Measurements from ENCODE around the gene BNC2.
A peak's percentile ranks its signal among the peaks of the same experiment; 100 is the strongest.

The BNC2 gene

DNA sequence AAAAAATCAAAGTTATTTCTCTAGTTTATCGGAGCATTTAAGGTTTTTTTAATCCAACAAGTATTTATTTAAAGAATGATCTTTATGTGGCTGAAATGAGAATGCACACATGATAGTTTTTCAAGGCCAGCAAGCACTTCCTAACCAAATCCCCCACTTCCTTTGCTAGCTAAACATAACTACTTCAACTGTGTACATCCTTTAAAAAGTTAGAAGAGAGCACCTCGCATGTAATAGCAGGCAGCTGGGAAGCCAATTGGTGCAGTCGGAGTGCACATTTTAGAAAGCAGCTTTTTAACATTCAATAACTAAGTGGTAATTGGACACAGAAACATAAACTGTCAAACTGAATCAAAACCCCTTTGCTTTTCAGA is 245.7 kb downstream of the BNC2 start:
- no peak for DNase-seq

DNA sequence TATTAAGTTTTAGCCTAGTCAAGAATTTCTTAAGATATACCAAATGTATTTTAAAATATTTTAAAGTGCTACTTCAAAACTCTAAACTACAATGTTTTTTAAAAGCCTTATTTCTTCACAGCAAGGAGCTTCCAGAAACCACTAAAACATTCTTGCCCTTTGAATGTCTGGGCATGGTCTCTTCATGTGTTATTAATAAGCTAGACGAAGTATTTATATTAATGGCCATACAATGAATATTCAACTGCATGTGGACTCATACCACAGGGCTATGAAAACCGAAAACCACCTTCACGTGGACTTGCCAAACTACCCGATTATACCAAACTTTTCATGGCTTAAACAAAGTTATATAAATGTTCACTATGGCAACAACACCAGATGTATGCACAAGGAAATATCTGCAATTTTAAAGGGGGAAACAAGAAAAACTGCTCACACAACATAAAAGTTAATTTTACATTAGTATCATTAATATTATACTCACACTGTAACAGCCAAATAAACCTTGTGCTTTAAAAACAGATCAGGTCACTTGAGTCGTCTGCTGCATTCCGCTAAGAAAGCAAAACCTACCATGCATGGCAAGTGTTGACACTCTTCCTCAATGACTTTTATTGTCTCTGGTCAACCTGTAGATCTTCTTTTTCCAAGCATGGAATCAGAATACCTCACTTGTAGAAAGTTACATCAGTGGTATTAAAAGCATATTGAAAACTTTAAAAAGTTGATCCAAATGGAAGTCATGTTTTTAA is 246.3 kb downstream of the BNC2 start:
- DNase-seq, result peak; percentile 34

DNA sequence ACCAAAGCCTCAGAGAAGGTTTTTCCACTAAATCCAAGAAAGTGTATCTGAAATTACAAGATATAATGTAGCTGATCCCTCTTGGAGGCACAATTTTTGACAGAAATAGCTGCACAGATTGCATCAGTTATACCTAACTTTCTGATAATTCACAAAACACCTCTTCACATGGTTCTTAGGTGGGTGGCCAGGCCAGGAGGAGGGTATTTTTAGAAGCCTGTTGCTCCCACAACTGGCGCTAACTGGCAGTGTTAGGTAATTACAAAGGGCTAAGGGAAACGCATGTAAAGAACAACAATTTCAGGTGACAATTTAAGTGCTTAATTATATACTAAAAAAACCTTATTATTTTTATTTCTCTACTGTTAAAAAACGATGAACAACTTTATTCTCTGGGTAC is 247.9 kb downstream of the BNC2 start:
- DNase-seq, result no peak

DNA sequence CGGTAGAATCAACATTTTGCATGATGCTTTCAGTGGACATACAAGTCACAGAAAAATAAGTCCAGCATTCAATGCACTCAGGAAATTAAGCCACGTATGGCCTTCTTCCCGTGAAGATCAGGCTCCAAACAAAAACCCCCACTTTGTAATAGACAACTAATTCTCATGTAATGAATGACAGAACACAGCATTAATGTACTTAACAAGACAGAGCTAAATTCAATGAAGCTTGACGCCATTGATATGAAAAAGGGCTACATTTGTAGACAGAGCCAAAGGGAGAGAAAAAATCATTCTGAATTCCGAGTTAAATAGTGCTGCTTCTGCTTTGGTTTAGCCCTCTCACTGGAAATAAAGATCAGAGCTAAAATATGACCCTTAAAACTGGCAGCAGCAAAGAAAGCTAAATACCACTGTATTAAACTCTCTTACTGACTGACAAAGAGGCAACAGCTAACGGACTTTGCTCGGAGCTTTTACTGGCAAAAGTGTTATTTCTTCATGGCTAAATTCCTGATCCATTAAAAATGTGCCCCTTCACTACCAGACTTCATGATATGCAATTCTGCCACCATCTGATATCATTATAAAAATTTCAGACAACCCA is 250.5 kb downstream of the BNC2 start:
- peak; percentile 66 for DNase-seq

DNA sequence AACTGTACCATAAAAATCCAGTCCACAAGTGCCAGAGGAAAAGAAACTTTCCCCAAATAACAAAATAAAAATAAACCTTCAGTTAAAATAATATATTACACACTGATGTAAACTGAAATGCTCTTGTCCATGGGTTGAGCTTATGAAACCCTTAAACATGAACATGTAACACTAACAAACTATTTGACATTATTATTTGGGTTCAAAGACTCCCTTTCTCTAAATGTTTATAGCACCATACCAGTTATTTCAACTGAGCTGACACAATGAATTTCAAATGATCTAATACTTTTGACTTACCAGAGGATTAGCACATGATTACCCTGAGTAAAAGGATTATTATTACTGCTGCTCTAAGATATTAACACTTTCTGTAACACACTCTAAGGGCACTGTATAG is 251.1 kb downstream of the BNC2 start:
- no peak for DNase-seq

DNA sequence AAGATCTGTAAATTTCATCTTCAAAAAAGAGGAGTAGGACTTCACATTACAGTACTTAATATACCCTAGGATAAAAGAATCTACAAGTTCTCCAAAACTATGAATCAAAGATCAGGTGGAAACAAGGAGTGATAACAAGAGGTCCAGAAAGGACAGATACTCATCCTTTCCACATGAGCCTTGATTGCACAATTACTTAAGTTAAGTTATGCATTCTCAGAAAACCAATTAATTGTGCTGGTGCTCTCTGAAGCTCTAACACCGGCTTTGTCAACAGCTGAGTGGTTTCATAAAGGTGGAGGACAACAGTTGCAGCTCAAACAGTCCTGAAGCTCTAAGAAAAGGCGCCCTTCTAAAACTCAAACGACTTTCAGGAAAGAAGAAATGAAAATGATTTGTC is 251.9 kb downstream of the BNC2 start:
- no peak for DNase-seq

DNA sequence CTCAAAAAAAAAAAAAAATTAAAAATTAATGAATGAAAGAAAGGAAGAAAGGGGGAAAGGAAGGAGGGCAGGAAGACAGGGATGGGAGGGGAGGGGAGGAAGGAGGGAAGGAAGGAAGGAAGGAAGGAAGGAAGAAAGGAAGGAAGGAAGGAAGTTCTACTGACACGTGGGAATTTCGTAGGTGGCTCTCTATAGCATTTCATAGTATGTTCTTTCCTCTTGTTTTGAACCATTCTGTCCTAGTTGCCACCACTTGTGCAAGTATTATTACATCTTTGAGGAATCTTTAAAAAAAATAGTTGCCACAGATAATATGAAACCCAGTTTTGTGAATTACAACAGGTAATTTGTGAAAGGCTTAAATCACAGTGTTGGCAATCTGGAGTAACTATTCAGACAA is 253.8 kb downstream of the BNC2 start:
- no peak for DNase-seq

DNA sequence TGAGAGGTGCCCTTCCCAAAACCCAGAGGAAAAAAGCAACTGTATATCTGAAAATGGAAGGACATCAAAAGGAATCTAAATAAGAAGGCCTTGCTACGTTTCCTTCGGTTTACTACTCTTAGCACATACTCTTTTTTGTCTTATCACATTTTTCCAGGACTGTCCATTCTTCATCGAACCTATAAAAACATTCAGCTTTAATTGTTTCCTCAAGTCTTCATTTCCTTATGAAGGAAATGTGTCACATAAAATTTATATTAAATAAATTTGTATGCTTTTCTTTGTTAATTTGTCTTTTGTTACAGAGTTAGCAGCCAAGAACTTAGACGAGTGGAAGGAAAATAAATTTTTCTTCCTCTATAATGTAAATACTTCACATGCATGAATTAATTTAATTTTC is 255.0 kb downstream of the BNC2 start:
- no peak for DNase-seq

DNA sequence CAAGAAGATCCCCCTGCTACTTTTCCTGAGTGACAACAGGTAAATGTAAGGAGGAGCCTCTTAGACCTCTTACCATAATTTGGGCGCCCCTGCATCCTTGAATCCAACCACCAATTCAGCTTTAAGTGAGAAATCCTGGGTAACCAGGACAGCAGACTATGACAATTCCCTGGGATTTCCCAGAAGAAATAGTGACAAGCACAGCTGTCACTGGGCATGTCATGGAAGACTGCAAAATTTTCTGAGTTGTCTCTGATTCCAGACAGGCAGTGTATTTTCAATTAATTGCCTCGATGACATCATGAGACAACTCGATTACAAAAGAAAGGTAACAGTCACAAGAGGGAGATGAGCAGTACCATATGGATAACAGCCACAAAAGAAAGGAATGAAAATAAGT is 256.9 kb downstream of the BNC2 start:
- DNase-seq, result no peak

DNA sequence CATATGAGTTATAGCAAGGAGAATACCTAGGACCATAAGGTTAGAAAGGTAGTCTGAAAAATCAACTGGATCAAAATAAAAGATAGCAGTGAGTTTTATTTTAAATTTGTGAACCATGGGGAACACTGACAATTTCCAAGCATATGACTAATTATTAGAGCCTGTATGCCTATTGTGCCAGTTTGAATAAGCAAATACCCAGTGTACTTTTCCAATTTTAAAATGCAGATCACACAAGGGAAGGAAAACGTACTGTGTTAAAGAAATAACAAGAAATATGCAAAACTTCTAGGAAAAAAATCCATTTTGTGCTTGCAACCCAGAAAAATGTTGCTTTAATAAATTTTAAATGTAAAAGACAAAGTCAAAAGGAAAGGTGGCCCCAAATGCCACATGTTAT is 257.4 kb downstream of the BNC2 start:
- no peak for DNase-seq

DNA sequence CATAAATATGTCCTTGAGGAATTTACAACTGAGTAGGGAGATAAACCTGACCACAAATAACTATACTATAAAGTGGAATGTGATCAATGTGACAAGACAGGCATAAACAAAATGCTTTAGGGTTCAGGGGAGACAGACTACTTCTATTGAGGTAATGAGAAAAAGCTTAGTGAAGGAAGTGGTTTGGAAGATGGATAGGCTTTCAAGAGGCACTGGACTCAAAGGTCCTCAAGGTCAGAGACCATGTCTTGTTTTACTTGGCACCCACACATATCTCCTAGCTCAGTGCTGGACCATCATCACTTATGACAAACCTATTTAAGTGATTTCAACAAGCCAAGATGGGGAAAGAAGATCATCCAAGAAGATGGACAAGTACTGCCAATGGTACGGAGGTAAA is 257.8 kb downstream of the BNC2 start:
- no peak for DNase-seq

DNA sequence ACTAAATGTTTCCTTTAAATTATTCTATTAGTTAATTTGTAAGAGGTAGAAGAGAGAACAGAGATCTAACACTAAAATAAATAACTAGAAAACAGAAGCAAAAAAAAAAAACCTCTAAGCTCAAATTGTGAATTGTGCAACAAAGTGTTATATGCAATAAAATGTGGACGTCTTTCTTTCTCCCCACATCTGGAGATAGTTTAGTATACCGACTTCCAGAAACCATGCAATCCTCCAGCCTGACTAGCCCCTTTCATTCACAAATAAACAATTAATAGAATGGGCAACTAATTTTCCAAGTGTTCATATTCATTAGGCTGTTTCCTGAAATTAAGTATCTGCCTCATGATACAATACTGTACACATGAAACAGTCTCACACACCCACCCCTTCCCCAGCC is 258.5 kb downstream of the BNC2 start:
- no peak for DNase-seq

DNA sequence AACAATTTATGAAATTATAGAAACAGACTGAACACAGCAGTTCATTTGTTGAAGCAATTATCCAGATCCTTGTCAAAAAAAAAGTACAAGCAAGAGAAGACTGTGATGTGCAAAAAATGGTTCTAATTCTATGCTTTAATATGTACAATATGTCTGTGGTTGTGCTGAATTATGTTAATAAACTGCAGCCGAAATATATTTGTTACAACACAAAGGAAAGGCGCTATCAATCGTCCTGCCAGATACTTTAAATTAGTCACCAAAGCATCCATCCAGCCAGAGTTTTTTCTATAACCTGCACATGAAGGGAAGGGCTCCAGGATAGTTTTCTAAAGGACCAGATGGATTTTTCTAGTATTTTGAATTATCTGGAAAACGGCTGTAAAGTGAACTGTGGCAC is 259.5 kb downstream of the BNC2 start:
- DNase-seq, result no peak

DNA sequence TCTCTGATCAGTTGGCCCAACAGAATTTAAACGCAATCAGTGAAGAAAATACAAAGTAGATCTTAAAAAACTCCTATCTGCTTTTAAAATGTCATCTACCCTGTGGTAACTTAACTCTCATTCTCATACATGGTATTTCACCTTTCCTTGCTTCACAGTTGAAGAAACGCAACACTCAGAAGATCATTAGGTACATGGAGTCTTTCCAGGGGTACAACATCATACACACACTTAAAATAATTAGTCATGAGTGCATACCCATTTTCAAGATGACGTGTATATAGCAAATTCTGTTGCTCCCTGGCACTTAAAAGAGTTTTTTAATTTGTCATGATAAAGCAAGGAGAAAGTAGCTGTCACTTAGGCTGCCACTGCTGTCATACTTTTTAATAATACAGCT is 259.9 kb downstream of the BNC2 start:
- DNase-seq, result no peak

DNA sequence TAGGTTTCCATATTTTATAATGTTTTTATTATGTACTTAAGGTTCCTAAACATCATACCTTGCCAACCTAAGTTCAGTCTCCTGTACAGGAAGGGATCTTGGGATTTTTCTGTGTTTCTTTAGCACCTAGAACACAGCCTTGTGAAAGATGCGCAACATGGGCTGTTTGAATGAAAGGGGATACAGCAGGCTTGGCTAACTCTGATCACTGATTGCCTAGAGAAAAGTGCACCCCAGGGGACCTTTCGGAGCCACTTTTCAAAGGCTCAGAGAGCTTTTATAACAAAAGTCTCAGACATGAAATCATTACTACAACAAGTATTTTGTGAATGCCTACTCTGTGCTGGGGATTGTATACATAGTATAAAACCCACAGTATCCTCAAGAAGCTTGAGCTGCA is 261.6 kb downstream of the BNC2 start:
- DNase-seq, result no peak

DNA sequence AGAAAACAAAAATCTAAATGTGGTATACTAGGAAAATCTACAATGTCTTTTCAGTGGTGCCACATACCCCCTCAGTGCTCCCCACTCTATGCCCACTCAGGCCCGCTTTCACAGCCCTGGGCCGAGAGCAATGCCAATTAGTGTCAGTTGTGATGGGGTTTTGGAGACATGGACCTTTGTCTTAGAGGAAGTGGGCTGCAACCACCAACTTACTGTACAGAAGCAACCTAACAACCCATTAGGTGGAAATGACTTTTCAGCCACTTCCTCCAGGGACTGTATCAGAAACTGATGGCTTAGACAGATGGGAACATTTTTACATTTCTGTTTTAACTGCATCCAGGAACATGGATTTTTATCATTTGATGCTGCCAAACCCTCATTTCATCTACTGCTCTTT is 268.0 kb downstream of the BNC2 start:
- no peak for DNase-seq

DNA sequence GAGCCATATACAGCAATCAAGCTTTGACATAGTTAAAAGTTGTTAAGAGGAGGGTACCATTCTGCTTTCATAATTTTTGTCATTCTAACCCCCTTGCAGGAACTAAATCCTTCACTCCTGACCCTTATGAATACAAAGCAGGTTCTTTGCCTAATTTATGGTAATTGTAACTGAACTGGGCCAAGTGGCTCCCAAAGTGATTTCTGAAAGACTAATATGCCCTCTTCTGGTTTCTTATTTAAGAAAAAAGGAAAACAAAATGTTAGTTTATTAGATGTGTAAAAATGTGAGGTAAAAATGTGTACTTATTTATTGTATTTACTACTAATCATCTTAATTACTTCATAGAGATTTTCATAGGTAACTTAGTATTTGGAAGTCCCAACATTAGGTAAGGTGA is 268.5 kb downstream of the BNC2 start:
- DNase-seq, result no peak

DNA sequence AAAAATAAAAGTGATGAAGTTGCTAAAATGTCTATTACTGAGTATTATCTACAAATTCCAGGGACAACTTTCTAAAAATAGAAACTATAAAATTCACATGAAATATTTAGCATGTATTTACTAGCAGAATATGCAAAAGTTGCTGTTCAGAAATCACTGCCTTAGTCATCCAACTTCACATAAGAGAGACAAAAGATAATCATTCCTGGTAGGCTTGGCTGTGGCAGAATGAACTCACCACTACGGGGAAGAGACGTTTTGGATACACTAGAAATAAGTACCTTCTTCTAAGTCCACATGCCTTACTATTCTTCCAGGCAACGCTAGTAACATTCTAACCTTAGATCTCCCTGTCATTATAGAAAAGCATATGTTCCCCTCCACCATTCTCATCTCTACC is 272.2 kb downstream of the BNC2 start:
- DNase-seq, result no peak

DNA sequence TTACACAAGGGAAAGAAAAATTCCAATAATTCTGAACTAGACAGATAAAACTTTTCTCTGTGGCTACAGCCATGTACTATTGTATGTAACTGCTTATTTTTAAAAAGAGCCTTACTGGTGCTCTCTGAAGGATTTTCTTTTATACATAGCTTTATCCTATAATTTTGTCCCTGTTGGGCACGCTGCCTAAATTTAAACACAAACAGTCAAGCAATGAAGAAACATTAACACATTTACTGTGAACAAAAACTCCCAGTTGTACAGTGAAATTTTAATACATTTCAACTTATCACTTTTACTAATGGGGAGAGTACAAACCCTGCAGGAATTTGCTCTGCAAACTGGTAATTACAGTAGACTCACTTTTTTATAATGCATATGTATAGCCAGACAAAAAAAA is 273.3 kb downstream of the BNC2 start:
- DNase-seq, result no peak

DNA sequence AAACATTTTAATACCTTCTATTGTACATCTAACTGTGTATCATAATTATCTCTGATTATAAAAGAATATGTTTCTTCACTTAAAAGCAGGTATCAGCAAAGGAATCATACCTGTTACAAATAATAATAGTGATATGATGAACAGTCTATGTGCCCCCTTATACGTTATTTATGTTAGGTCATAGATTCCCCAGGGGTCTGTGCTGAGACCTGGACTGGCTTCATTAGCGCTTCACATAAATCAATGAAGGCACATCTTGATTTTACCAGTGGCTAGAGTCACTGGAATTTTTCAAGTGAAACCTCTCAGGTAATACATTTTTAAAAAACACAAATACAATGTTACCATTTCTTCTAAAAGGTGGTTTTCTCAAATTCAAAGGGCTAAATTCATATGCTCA is 275.2 kb downstream of the BNC2 start:
- no peak for DNase-seq

DNA sequence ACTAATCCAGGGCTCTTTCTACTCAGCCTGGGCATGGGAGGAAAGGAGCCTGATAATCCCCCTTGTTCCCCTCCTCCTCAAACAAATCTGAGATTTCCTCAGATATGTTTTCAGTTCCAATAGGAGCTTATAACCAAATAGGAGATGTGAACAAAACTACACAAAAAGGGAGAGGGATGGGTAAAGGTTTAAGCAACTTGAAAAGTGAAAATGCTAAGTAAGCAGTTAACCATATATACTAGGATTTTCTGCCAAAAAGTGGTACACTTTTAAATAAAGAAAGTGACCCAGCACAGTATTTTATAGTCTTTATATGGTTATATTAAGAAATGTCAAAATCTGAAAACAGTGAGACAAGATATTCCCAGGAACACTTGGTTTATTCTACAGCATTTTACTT is 275.7 kb downstream of the BNC2 start:
- DNase-seq, result no peak

DNA sequence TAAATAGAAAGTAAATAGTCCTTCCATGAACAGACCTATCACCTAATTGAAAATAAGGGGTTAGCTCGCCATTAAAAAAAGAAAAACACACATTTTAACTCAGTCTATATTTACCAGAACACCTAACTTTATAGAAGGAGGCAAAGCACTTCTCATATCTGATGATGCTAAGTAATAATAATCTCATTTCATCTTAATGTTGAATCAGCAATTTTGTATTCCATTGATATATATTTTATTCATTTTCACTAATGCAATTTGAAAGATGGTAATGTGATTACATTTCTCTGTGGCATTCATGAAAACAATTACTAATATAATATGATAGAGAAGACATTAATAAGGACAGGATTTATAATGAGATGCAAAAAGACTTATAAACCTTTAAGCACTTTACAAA is 276.7 kb downstream of the BNC2 start:
- no peak for DNase-seq

DNA sequence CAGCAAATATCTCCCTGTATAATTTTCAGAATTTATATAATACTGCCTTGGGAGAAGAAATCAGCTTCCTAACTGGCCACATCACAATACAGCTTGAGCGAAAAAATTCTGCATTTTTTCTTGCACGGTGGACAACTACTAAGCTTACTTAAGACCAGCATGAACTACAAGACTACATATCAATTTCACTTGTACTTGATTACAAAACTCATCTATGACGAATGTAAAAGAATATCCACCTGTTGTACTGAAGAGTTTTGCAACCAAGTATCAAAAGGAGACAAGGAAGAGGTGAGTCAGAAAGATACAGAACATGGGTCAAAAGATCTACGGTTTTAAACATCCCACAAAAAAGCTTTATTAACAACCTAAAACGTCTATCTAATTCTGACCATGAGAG is 279.4 kb downstream of the BNC2 start:
- no peak for DNase-seq

DNA sequence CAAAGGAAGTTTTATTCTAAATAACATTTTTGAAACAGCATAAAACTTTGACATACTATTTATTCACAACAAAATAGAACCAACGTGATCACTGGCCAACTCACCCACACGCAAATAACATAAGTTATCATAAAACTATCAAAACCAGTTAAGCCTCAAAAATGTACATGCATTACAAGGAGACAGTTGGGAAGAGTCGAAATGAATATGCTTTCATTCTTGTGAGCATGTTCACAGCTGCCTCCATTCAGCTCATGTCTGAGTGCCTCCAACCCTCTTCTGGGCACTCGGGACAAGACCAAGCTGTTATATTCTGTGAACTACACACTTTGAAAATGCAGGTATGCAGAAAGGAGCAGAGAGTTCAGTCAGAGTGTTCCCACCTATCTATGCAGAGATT is 284.9 kb downstream of the BNC2 start:
- no peak for DNase-seq

DNA sequence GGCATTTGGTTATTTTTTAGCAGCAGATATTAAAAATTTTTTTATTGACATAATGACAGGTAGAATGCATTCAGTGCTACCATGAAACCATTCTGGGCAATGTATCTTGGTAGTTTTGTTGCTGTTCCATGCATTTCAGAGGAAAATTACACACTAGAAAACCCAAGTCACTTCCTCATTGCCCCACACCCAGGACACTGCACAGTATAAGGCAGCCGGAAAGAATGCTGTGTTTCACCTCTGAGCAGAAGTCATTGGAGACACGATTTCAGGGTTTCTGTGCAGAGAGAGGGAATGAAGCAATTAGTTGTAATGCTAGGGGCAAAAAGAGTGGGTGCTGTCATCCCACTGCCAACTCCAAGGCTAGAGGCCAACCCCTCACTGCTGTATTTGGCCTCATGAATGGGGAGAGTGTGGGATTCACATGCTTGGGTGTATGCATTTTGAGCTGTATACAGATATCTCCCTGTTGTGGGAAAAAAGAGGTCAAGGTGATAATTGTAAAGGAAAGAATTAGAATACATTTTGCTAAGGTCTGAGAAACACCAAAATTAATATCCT is 290.5 kb downstream of the BNC2 start:
- no peak for DNase-seq
